ENCODE results near the gene CC2D2A. TPM values are rescaled to one million over a fixed set of nuclear protein-coding genes. Genes with fewer than 3 reads are reported as not detected.

CC2D2A gene
- total RNA-seq, 1 experiment from 2014 or later, result 13.0 TPM

- ChIA-PET CTCF (no interaction called here), RAD21 (ENCODE audit: low non-redundant PET in 1 of 2, low total read pairs in 2 of 2, uncharacterized antibody in 2 of 2, unreplicated experiment in 2 of 2) (no interaction called here), POLR2A (no interaction called here)
- H3K27ac ChIP-seq (ENCODE audit: low read depth, low read length), result no peak overlapping the region
- H3K9me3 ChIP-seq (ENCODE audit: control insufficient read depth in 1 of 2, insufficient read depth in 1 of 2, low read depth in 1 of 2, low read length in 2 of 2), result no peaks in the 10 kb centered on the region
- no peaks in the 10 kb centered on the region for H3K9me2 ChIP-seq (ENCODE audit: insufficient read depth)
- DNase-seq (ENCODE audit: low read depth, low spot score) (no peak), ATAC-seq (no peak)
- H2AFZ ChIP-seq (ENCODE audit: low read depth, low read length, poor library complexity, severe bottlenecking), result no peak overlapping the region
- H3K36me3 ChIP-seq (ENCODE audit: control insufficient read depth in 1 of 2, insufficient read depth in 2 of 2, low read length in 2 of 2), result no peaks in the 10 kb centered on the region
- H3K27me3 ChIP-seq (ENCODE audit: insufficient read depth, low read length), result no peaks in the 10 kb centered on the region
- H4K20me1 ChIP-seq (ENCODE audit: insufficient read depth), result no peaks in the 10 kb centered on the region
- no peaks in the 10 kb centered on the region for H3K4me1 ChIP-seq (ENCODE audit: control insufficient read depth in 1 of 2, insufficient read depth in 2 of 2, low read length in 2 of 2)
- no peak overlapping the region for H3K4me3 ChIP-seq (replicated peaks in 1 of 2; ENCODE audit: low read depth in 1 of 2, low read length in 2 of 2)
- BruUV-seq (replicated peaks), result no TSS peak
- H3K79me2 ChIP-seq (ENCODE audit: insufficient read depth, low read length), result no peaks in the 10 kb centered on the region
- H3K9ac ChIP-seq (ENCODE audit: low read length), result no peak overlapping the region
- H3K4me2 ChIP-seq (ENCODE audit: low read length), result no peak overlapping the region
- TF ChIP-seq RAD21 (IDR thresholded peaks at IDR 0.05; ENCODE audit: low read depth) (no peak), JUND (IDR thresholded peaks at IDR 0.05) (no peak), POLR2AphosphoS5 (IDR thresholded peaks at IDR 0.05; ENCODE audit: low read depth, low read length) (no peak), CTCF (IDR thresholded peaks at IDR 0.05 in 2 of 3, conservative IDR thresholded peaks at IDR 0.05 in 1 of 3; ENCODE audit: borderline replicate concordance in 1 of 3, insufficient read depth in 1 of 3, low read depth in 2 of 3, low read length in 2 of 3) (no peak), EZH2phosphoT487 (IDR thresholded peaks at IDR 0.05; ENCODE audit: borderline replicate concordance) (no peak), CEBPB (IDR thresholded peaks at IDR 0.05; ENCODE audit: low read depth) (no peak), REST (IDR thresholded peaks at IDR 0.05; ENCODE audit: low read depth) (no peak), FOSL1 (IDR thresholded peaks at IDR 0.05; ENCODE audit: low read depth) (no peak), MAX (IDR thresholded peaks at IDR 0.05) (no peak), EGR1 (IDR thresholded peaks at IDR 0.05; ENCODE audit: low read depth) (no peak), CBX3 (IDR thresholded peaks at IDR 0.05; ENCODE audit: low read depth) (no peak), SIN3A (IDR thresholded peaks at IDR 0.05; ENCODE audit: low read depth) (no peak), SRF (IDR thresholded peaks at IDR 0.05; ENCODE audit: low read depth) (no peak)
- intact Hi-C loops (cut with micrococcal nuclease), result no loop called here
Measured at GRCh38 chr4:15568821-15569220, 99.1 kb downstream of the CC2D2A start.
